Activated T-helper 9 cell treated with anti-CD3 and anti-CD28 coated beads, Interleukin-2, amount 50 U/mL, for 16 hours (primary cell): ENCODE results near the gene P2RX1.

Experiments
- DNase-seq: peaks from one replicate; pipeline ENCODE4 v3.0.0-alpha.2; 2020; ENCODE audit warnings: low read depth

The P2RX1 gene

DNA sequence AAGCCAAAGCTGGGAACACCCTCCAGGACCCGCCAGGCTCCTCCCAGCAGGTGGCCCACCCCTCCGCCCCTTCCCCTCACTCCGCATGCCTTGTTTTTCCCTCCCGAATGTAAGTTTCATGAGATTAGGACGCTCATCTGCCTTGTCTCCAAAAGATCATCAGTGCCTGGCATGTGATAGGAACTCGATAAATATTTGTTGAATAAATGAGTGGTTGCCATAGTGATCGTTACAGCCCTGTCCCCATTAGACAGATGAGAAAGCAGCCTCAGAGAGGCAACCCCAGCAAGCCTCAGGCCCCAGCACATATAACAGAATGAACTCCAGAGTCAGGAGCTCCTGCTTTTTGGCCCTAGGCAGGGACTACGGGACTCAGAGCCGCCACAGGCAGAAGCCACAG is 28.5 kb downstream of the P2RX1 start:
- DNase-seq: no peak

- DNase-seq: no peak
Observed at GRCh38 chr17:3887394-3887793, 28.9 kb downstream of the P2RX1 start.

- DNase-seq: no peak
Observed at GRCh38 chr17:3886776-3887175, 29.5 kb downstream of the P2RX1 start.

DNA sequence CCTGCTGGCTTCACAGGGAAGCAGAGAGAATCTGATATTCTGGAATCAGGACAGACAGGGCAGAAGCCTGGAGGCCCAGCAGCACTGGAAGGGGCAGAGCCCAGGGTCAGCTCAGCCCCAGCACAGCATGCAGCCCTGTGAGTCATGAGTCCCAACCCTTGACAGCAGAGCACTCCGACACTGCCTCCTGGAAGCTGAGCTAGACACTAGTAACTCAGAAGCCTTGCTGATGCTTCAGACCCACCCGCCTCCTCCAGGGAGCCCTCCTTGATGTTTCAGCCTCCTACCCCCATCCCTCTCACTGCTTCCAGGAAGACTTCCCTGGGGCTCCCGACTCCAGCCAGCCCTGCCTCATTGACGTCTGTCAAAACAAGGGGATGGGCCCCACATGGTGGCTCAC is 30.3 kb downstream of the P2RX1 start:
- DNase-seq: no peak

- no peak for DNase-seq
Observed at GRCh38 chr17:3885271-3885670, 31.0 kb downstream of the P2RX1 start.

- DNase-seq: no peak
Observed at GRCh38 chr17:3884188-3884587, 32.1 kb downstream of the P2RX1 start.

DNA sequence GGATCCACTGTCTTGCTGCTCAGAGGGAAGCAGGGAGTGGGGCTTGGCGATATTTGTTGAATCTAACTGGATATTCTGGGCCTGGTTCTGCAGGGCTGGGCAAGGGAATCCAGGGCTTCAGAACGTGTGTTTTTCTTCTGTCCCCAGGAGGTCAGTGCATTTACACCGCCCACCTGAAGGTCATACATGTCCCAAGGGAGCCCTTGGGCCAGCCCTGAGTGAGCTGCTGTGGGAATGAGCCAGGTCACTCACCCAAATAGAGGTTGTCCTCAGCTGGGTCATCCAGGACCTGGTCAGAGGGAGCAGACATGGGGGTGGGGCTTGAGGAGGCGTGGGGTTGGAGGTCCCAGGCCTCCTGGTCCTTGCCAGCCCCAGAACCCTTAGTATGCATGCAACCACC is 34.0 kb downstream of the P2RX1 start:
- no peak for DNase-seq

DNA sequence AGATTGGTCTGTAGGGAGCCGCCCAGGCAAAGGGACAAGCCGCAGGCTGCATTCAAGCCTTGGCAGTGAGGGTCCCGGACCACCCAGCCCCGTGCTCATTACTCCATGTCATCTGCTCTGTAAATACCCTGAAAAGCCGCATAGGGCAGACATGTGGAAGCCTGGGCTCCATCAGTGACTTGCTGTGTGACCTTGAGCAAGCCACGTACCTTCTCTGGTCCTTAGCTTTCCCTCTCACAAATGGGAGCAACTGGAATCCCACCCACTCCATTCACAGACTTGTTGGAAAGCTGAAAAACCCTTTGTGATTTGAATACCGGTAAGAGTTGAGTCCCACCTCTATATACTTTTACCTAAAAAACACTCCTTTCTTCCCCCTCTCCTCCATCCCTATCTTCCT is 35.3 kb downstream of the P2RX1 start:
- DNase-seq: no peak

DNA sequence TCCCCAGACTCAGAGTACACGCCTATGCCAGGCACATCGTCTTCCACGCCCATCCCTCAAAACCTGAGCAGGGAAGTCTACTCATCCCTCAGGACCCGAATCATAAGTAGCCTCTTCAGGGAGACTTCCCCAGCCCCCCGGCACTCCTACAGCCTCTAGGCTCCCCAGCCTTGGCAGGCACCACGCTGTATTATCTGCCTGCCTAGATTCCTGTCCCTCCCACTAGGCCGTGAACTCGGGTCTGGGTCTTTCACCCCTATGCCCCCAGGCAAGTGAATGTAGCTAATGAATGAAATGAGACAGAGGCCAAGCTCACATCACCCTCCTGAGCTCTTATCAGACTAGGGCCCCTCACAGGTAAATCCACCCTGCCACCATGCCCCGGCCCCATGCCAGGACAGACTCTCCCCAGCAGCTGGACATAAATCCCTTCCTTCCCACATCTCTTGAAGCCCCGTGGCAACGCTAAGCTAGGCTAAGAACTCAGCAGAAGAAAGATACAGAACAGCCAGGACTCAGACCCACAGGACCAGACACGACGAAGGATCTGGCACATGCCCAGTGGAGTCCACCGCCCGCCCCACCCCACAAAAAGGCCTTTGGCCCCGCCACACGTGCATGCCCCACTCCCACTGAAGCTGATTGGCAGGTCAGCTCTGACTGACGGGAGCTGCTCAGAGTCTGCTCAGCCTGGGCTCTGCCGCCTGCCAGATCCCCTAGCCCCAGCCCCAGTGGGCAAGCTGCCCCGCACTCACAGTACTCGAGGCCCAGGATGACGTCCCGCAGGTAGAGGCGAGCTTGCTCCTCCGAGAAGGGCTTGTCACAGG is 36.5 kb downstream of the P2RX1 start:
- no peak for DNase-seq

GRCh38 chr17:3879186-3879585 is 37.1 kb downstream of the P2RX1 start:
- DNase-seq: no peak

GRCh38 chr17:3877220-3877619 is 39.0 kb downstream of the P2RX1 start:
- DNase-seq: no peak

DNA sequence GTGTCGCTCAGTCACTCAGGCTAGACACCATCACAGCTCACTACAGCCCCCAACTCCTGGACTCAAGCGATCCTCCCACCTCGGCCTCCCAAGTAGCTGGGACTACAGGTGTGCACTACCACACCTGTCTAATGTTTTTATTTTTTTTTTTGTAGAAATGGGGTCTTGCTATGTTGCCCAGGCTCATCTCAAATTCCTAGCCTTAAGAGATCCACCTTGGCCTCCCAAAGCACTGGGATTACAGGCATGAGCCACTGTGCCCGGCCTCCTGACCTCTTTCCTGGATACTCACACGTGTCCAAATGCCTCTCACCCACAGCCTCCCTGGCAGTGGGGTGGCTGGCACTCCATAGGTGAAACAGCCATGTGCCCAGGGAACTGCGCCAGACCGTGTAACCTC is 40.9 kb downstream of the P2RX1 start:
- DNase-seq: no peak

DNA sequence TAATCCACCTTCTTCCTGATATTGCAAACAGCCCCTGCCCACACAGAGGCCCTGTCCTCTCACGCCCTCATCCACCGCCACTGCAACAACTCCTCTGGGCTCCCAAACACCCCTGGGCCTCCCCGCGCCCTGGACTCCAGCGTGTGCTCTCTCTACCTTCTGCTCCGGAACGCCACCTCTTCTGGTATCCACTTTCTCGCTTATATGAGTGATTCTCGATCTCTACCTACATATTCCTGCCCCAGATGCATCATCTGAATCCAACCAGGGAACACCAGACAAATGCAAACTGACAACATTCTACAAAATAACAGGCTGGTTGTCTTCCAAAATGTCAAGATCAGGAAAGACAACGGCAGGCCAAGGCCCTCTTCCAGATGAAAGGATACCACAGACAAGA is 42.4 kb downstream of the P2RX1 start:
- DNase-seq: no peak

DNA sequence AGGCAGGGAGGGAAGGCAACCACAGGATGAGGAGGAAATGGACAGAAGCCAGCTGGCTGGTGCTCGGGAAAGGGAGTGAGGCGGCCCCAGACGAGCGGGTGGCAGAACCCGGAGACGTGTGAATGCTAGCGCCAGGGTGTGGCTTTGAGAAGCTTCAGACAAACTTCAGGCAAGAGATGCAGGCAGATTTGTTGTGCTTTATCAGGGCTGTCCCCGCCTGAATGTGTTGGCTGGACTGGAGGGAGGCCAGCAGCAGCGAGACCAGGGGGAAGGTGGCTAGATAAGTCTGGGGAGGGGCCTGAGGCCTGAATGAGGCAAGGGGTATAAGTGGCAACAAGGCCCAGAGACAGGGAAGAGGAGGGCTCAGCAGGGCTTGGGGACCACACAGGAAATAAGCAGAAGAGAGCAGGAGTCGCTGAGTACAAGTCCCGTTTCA is 45.4 kb downstream of the P2RX1 start:
- DNase-seq: no peak

DNA sequence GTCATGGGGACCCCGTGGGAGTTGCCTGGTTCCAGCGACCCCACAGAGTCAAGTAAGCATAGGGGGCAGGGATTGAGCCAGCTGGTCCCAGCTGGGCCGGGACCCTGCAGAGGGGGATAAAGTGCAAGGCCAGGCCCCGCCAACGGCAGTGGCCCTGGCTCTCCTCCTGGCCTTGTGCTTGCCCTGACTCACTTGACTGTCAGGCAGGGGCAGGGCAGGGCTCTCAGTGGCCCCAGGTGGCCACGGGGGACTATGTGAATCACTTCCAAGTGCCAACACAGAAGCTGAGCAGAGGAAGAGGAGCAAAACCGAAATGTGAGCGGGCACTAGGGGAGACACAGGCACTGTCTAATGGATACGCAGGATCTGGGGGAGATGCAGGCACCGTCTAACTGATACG is 48.7 kb downstream of the P2RX1 start:
- no peak for DNase-seq

GRCh38 chr17:3867106-3867505 is 49.2 kb downstream of the P2RX1 start:
- no peak for DNase-seq

DNA sequence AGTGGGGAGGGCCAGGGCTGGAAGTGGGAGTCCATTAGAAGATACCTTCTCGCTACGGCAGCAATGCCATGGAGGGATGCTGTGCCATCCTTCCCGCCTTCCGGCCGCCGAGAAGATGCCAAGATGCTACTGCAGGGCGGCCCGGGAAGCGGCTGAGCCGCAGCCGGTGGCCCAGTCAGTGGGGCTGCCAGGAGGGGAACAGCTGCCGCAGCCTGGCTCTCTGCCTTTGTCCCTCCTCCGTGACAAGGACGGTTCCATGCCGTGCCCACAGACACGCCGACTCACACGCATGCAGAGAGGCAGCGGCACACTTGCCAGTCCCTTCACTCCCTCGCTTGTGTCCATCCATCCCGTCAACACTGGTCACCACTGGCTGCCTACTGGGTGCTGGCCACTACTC is 50.0 kb downstream of the P2RX1 start:
- no peak for DNase-seq

- DNase-seq: no peak
Observed at GRCh38 chr17:3865176-3865575, 51.1 kb downstream of the P2RX1 start.

GRCh38 chr17:3864534-3864933 is 51.7 kb downstream of the P2RX1 start:
- no peak for DNase-seq

DNA sequence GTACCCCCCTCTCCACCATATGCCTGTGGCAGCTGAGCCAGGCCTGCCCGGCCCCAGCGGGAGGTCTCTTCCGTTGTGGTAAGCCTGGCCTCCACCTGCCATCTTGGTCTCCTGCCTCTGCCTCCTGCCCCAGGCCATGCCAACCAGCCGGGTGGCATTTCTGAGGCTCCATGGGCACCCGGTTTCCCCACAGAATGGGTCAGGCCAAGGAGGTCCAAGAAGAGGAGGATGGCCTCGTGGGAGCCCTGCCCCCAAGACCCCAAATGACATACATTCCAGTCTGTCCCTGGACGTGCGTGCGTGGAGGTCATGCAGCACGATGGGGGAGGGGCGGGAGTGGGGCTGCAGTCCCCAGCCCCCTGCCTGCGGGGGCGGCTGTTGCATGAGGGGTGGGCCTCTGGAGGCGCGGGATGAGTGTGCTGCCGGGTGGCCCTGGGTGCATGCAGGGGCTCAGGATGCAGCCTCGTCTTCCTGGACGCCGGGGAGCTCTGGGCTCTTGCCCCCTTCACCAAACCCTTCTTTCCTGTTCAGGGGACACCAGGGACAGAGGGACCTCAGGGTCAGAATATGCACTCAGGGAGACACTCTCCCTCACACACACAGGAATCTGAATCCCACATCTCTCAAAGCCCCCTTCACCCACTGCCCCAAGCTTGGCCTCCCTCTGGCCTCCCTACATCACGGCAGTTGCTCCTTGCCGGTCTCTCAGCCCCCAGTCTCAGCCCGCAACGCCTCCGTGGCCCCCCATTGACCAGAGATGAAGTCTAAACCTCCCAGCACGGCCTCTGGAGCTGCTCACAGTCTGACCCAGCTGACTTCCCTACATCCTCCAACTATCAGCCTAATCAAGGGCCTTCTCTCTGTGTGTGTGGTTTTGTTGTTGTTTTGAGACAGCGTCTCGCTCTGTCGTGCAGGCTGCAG is 54.2 kb downstream of the P2RX1 start:
- DNase-seq: no peak

GRCh38 chr17:3860939-3861700 is 55.1 kb downstream of the P2RX1 start:
- DNase-seq: no peak

- no peak for DNase-seq
Observed at GRCh38 chr17:3859940-3860339, 56.3 kb downstream of the P2RX1 start.
